GM23338 (cell line): Measurements from ENCODE around the gene ABCA1. TPM values are rescaled to one million over a fixed set of nuclear protein-coding genes. Genes with fewer than 3 reads are reported as not detected.

Experiments
- ATAC-seq: fragments of 200-7000 bp; cut with Tn5 transposase; 3 replicates; pipeline ENCODE4 v1.9.1; 2020
- DNase-seq: peaks from one replicate; pipeline ENCODE4 v3.0.0-alpha.2; 2015; ENCODE audit warnings: low spot score
- H2AFZ ChIP-seq: fragments of 200-600 bp; sonication (generic); 2 replicates; pipeline ENCODE4 v1.8.0; 2016; ENCODE audit warnings: antibody characterized with exemption, mild to moderate bottlenecking, moderate library complexity
- H3F3A ChIP-seq: fragments of 200-600 bp; sonication (generic); replicated peaks from 2 replicates; pipeline ENCODE4 v1.8.0; 2017; ENCODE audit warnings: antibody characterized with exemption, mixed run types, low read depth
- H3K27ac ChIP-seq: fragments of 200-600 bp; sonication (generic); 2 replicates; pipeline ENCODE4 v1.6.1; 2016; ENCODE audit warnings: low read depth
- H3K27me3 ChIP-seq: fragments of 200-600 bp; sonication (generic); 2 replicates; pipeline ENCODE4 v1.8.0; 2016; ENCODE audit warnings: mild to moderate bottlenecking, mixed run types, moderate library complexity; ENCODE audit not compliant: insufficient read depth
- H3K36me3 ChIP-seq: fragments of 200-600 bp; sonication (generic); 2 replicates; pipeline ENCODE4 v1.8.0; 2016; ENCODE audit warnings: mild to moderate bottlenecking; ENCODE audit not compliant: insufficient read depth
- H3K4me1 ChIP-seq: fragments of 200-600 bp; sonication (generic); 2 replicates; pipeline ENCODE4 v1.8.0; 2016; ENCODE audit warnings: mild to moderate bottlenecking, moderate library complexity; ENCODE audit not compliant: insufficient read depth
- H3K4me2 ChIP-seq: fragments of 200-600 bp; sonication (generic); 2 replicates; pipeline ENCODE4 v1.7.1; 2017; ENCODE audit warnings: mixed run types
- H3K4me3 ChIP-seq: fragments of 200-600 bp; sonication (generic); 2 replicates; pipeline ENCODE4 v1.6.1; 2016; ENCODE audit warnings: mixed run types
- H3K79me2 ChIP-seq: fragments of 200-600 bp; sonication (generic); replicated peaks from 2 replicates; pipeline ENCODE4 v1.8.0; 2017; ENCODE audit warnings: mild to moderate bottlenecking; ENCODE audit not compliant: insufficient read depth
- H3K9me2 ChIP-seq: fragments of 200-600 bp; sonication (generic); 2 replicates; pipeline ENCODE4 v1.8.0; 2017; ENCODE audit not compliant: insufficient read depth
- H4K20me1 ChIP-seq: fragments of 200-600 bp; sonication (generic); replicated peaks from 2 replicates; pipeline ENCODE4 v1.8.0; 2017; ENCODE audit warnings: mild to moderate bottlenecking; ENCODE audit not compliant: insufficient read depth
- H3K27ac Mint-ChIP-seq: 2 replicates; pipeline ENCODE4 v1.8.0; 2020; ENCODE audit warnings: inconsistent platforms, mild to moderate bottlenecking, moderate library complexity, mixed read lengths
- H3K27me3 Mint-ChIP-seq: 3 replicates; pipeline ENCODE4 v1.8.0; 2022; ENCODE audit warnings: low read depth, mild to moderate bottlenecking, moderate library complexity, mixed read lengths, inconsistent platforms; ENCODE audit not compliant: insufficient read depth, poor library complexity
- H3K36me3 Mint-ChIP-seq: 3 replicates; pipeline ENCODE4 v1.8.0; 2021; ENCODE audit warnings: low read depth, mild to moderate bottlenecking, inconsistent platforms, moderate library complexity, mixed read lengths
- H3K4me1 Mint-ChIP-seq: 3 replicates; pipeline ENCODE4 v1.8.0; 2020; ENCODE audit warnings: mild to moderate bottlenecking, inconsistent platforms, mixed read lengths
- H3K4me3 Mint-ChIP-seq: 3 replicates; pipeline ENCODE4 v1.8.0; 2021; ENCODE audit warnings: moderate library complexity, mild to moderate bottlenecking, inconsistent platforms, mixed read lengths
- H3K9me3 Mint-ChIP-seq: 3 replicates; pipeline ENCODE4 v1.8.0; 2020; ENCODE audit warnings: moderate library complexity, mild to moderate bottlenecking, inconsistent platforms, mixed read lengths
- CREB1 ChIP-seq: fragments of 250-450 bp; sonication (Bioruptor Pico); IDR thresholded peaks from 2 replicates; pipeline ENCODE4 v1.5.0; 2020; ENCODE audit warnings: low read depth, mild to moderate bottlenecking, moderate library complexity
- CTCF ChIP-seq, 2 experiments: fragments of 200-600 bp in 1 of 2; sonication (generic) in 1 of 2; conservative IDR thresholded peaks; 2 replicates each; pipeline versions ENCODE4 v1.5.1 to v1.6.1; 2016 to 2017; ENCODE audit warnings: antibody characterized with exemption in 2 of 2, low read depth in 2 of 2, mild to moderate bottlenecking in 2 of 2, moderate library complexity in 1 of 2
- EZH2 ChIP-seq: fragments of 200-600 bp; sonication (generic); IDR thresholded peaks from one replicate; pipeline ENCODE4 v1.8.0; 2017; ENCODE audit warnings: antibody characterized with exemption, mild to moderate bottlenecking, low read depth; ENCODE audit not compliant: unreplicated experiment
- NANOG ChIP-seq: IDR thresholded peaks from 2 replicates; pipeline ENCODE4 v1.6.1; 2016; ENCODE audit warnings: antibody characterized with exemption, borderline replicate concordance
- POLR2AphosphoS5 ChIP-seq: IDR thresholded peaks from 2 replicates; pipeline ENCODE4 v1.6.1; 2016; ENCODE audit warnings: antibody characterized with exemption, low read depth
- REST ChIP-seq: IDR thresholded peaks from one replicate; pipeline ENCODE4 v1.6.1; 2018; ENCODE audit warnings: antibody characterized with exemption; ENCODE audit not compliant: unreplicated experiment
- STAT1 ChIP-seq: IDR thresholded peaks from one replicate; pipeline ENCODE4 v1.6.1; 2016; ENCODE audit warnings: antibody characterized with exemption; ENCODE audit not compliant: unreplicated experiment
- ZNF114 ChIP-seq: fragments of 250-450 bp; sonication (Bioruptor Pico); IDR thresholded peaks from 2 replicates; pipeline ENCODE4 v1.5.0; 2020; ENCODE audit warnings: mild to moderate bottlenecking, moderate library complexity
- ZNF331 ChIP-seq: fragments of 250-450 bp; sonication (Bioruptor Pico); IDR thresholded peaks from 2 replicates; pipeline ENCODE4 v1.5.0; 2020; ENCODE audit warnings: low read depth, mild to moderate bottlenecking, moderate library complexity
- ZNF462 ChIP-seq: fragments of 250-450 bp; sonication (Bioruptor Pico); IDR thresholded peaks from 2 replicates; pipeline ENCODE4 v1.5.0; 2020; ENCODE audit warnings: mild to moderate bottlenecking, moderate library complexity
- polyA plus RNA-seq: library from polyadenylated mRNA; unstranded; fragments of >200 nt; fragmentation: Nextera tagmentation; extraction: Ambion mirVana; gene quantifications from 2 replicates; pipeline ENCODE4 v1.2.1, GENCODE V29; 2016
- total RNA-seq: library from RNA; depleted of rRNA; stranded (reverse); fragments of >200 nt; shearing (Covaris generic); gene quantifications from 2 replicates; pipeline ENCODE4 v1.2.3, GENCODE V29; 2014
- TF ChIP-seq, protein P1 (sequence below): IDR thresholded peaks from 2 replicates; pipeline ENCODE4 v1.6.1; 2016; ENCODE audit warnings: antibody characterized with exemption

The ABCA1 gene
- total and polyA plus RNA-seq, 2 experiments from 2014 or later: 1.4 to 2.8 TPM

GRCh38 chr9:104826079-104826775, 101.7 kb downstream of the ABCA1 start (continued):
- TF ChIP-seq, protein P1, sequence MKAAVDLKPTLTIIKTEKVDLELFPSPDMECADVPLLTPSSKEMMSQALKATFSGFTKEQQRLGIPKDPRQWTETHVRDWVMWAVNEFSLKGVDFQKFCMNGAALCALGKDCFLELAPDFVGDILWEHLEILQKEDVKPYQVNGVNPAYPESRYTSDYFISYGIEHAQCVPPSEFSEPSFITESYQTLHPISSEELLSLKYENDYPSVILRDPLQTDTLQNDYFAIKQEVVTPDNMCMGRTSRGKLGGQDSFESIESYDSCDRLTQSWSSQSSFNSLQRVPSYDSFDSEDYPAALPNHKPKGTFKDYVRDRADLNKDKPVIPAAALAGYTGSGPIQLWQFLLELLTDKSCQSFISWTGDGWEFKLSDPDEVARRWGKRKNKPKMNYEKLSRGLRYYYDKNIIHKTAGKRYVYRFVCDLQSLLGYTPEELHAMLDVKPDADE: no peak
- TF ChIP-seq POLR2AphosphoS5 (no peak), CTCF (conservative IDR thresholded peaks at IDR 0.05; ENCODE audit: low read depth in 2 of 2) (no peak), REST (no peak), CREB1 (CRISPR knock-in tag) (no peak), ZNF114 (CRISPR knock-in tag) (no peak), ZNF331 (CRISPR knock-in tag) (no peak), EZH2 (no peak), STAT1 (no peak)

GRCh38 chr9:104820336-104820735, 107.6 kb downstream of the ABCA1 start:
- no peak overlapping the region for H3K27ac ChIP-seq
- Mint-ChIP-seq H3K36me3 (peaks cover 71% of the 10 kb centered on the region), H3K27ac (no peak overlapping the region), H3K27me3 (no peaks in the 10 kb centered on the region), H3K9me3 (no peaks in the 10 kb centered on the region; the same call in 2 of the 3 replicates), H3K4me1 (no peaks in the 10 kb centered on the region), H3K4me3 (no peak overlapping the region)
- ATAC-seq (no peak), DNase-seq (no peak)
- H3K4me2 ChIP-seq: no peak overlapping the region
- H3K79me2 ChIP-seq: no peaks in the 10 kb centered on the region
- H3K9me2 ChIP-seq: no peaks in the 10 kb centered on the region
- no peaks in the 10 kb centered on the region for H3K4me1 ChIP-seq
- no peaks in the 10 kb centered on the region for H3K36me3 ChIP-seq
- no peaks in the 10 kb centered on the region for H3K27me3 ChIP-seq
- H3F3A ChIP-seq: no peaks in the 10 kb centered on the region
- no peaks in the 10 kb centered on the region for H4K20me1 ChIP-seq
- H2AFZ ChIP-seq: no peak overlapping the region
- H3K4me3 ChIP-seq: no peak overlapping the region
- no peak for TF ChIP-seq CREB1 (CRISPR knock-in tag)
- TF ChIP-seq STAT1: no peak
- TF ChIP-seq ZNF462: no peak
- no peak for TF ChIP-seq NANOG
